ENCODE data around the gene UFL1.
"Not testable (repeated sequence)": the region's sequence is repeated elsewhere in the genome, so short reads cannot be mapped to it uniquely, and the experiment has no call there.

Gene UFL1
- total RNA-seq: 52.6 to 89.9 reads per million in 2 experiments

- peak; percentile 91 for DNase-seq (ENCODE audit: low read depth)
These were observed at the start of gene UFL1 for GRCh38 chr6:96521644-96522464. Gene UFL1, plus strand, starts transcription at chr6:96521806. Its CDS starts 68 bp downstream, at chr6:96521874.

GRCh38 chr6:96472291-96472690 lies 49.3 kb upstream of the UFL1 start:
- not testable (repeated sequence) for DNase-seq (ENCODE audit: low read depth)

GRCh38 chr6:96478695-96479094 lies 42.9 kb upstream of the UFL1 start:
- no peak for DNase-seq (ENCODE audit: low read depth)

- DNase-seq (ENCODE audit: low read depth): no peak
These were observed 29.7 kb upstream of the UFL1 start for GRCh38 chr6:96491926-96492325.

GRCh38 chr6:96499781-96500180 lies 21.8 kb upstream of the UFL1 start:
- DNase-seq (ENCODE audit: low read depth): peak; percentile 55

DNA sequence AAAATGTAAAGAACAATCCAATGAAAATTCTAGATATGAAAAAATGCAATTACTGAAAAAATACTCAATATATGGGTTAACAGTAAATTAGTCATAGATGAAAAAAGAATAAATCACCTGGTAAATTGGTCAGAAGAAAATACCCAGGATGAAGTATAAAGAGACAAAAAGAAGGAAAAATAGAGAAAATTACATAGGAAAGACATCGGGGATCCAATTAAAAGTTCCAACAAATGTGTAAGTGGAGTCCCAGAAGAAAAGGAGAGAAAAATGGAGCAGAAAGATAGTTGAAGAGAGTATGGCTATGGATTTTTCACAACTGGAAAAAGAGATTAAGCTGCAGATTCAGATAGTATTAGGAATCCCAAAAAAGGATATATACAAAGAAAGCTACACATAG lies 18.7 kb upstream of the UFL1 start:
- no peak for DNase-seq (ENCODE audit: low read depth)

DNA sequence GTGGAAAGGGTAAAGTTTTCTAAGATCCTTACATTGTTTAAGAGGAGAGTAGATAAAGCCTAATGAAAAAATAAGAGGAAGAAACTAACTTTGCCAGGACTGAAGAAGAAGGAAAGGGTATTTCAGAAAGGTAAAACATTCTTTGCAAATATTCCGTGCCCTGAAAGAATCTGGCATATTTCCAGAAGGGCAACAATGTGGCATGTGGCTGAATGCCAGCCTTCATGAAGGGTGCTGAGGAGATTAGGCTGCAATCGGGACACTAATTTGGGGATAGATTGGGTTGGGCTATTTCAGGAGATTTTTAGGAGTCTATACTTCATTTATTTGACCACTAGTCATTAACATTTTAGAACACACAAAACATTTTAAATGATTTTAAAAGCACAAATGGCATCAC lies 16.2 kb upstream of the UFL1 start:
- no peak for DNase-seq (ENCODE audit: low read depth)

DNA sequence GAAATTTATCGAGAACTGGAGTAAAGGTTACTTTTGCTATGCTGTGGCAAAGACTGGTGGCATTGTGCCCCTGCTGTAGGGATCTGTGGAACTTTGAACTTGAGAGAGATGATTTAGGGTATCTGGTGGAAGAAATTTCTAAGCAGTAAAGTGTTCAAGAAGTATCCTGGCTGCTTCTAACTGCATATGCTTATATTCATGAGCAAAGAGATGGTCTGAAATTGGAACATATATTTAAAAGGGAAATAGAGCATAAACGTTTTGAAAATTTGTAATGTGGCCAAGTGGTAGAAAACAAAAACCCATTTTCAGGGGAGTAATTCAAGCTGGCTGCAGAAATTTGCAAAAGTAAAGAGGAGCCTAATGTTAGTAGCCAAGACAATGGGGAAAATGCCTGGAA lies 12.3 kb upstream of the UFL1 start:
- no peak for DNase-seq (ENCODE audit: low read depth)

DNA sequence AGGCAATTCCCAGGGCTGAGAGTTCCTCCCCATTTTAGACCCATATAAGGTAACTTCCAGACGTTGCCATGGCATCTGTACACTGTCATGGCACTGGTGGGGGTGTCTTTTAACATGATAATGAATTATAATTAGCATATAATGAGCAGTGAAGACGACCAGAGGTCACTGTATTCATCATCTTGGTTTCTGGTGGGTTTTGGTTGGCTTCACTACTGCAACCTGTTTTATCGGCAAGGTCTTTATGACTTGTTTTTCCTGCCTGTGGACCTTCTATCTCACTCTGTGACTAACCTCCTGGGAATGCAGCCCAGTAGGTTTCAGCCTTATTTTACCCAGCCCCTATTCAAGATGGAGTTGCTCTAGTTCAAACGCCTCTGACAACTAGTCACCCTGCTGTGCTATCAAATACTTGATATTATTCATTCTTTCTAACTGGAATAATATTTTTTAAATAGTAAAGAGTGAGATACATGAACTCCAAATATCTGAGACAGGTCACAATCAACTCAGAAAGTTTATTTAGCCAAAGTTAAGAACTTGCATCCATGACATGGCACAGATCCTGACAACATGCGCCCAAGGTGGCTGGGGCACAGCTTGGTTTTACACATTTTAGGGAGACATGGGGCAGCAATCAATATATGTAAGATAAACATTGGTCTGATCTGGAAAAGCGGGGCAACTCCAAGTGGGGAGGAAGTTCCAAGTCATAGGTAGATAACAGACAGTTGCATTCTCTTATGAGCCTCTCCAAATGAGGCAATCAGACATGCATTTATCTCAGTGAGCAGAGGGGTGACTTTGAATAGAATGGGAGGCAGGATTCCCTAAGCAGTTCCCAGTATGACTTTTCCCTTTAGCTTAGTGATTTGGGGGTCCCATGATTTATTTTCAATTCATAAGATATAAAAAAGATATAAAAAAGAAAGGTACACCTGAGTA lies 1.2 kb upstream of the UFL1 start:
- no peak for DNase-seq (ENCODE audit: low read depth)

DNA sequence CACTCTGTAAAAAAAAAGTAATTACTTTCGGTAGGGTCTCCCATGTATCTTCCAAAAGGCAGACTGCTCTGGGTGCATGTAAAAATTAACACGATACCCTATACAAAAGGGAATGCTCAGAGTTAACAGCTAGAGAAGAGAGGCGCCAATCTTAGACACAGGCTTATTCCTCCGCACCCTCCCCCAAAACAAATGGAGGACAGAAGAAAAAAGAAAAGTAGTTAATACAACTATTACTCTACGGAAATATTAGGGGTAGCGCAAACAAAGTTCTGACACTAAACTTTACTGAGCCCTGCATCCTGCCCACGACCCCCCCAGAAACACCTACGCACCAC lies 331 bp upstream of the UFL1 start:
- DNase-seq (ENCODE audit: low read depth): no peak

- no peak for DNase-seq (ENCODE audit: low read depth)
These were observed 931 bp downstream of the UFL1 start for GRCh38 chr6:96522465-96523009.

DNA sequence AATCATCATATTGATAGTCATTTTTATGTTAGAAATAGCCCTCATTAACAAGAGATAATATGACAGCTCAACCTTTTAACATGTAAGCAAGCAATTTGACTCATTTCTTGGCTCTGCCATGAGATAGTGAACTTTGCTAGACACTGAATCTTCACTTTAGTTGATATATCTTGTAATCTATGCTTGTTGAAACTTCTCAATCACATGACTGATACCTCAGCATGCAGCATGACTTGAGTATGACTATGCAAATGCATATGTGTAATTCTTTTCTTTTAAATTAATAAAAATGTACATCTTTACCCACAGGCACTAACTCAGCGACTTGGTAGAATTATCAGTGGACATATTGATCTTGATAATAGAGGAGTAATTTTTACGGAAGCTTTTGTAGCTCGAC lies 6.6 kb downstream of the UFL1 start:
- DNase-seq (ENCODE audit: low read depth): no peak

- DNase-seq (ENCODE audit: low read depth): no peak
These were observed 10.8 kb downstream of the UFL1 start for GRCh38 chr6:96532399-96532798.

- DNase-seq (ENCODE audit: low read depth): no peak
These were observed 16.1 kb downstream of the UFL1 start for GRCh38 chr6:96537726-96538125.

- no peak for DNase-seq (ENCODE audit: low read depth)
These were observed 21.1 kb downstream of the UFL1 start for GRCh38 chr6:96542702-96543101.

- DNase-seq (ENCODE audit: low read depth): no peak
These were observed 24.3 kb downstream of the UFL1 start for GRCh38 chr6:96545882-96546281.

DNA sequence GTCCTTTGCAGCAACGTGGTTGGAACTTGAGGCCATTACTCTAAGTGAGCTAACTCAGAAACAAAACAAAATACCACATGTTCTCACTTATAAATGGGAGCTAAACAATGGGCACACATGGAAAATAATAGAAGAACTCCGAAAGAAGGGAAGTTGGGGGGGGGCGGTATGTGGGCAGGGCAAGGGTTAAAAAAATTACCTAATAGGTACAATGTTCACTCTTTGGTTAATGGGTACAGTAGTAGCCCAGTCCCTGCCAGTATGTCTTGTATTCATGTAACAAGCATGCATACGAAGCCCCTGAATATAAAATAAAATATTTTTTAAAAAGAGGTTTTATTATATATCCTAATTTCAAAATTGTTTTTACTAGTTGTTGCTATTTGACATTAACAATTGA lies 26.0 kb downstream of the UFL1 start:
- DNase-seq (ENCODE audit: low read depth): no peak

GRCh38 chr6:96554558-96554957 lies 33.0 kb downstream of the UFL1 start:
- no peak for DNase-seq (ENCODE audit: low read depth)

DNA sequence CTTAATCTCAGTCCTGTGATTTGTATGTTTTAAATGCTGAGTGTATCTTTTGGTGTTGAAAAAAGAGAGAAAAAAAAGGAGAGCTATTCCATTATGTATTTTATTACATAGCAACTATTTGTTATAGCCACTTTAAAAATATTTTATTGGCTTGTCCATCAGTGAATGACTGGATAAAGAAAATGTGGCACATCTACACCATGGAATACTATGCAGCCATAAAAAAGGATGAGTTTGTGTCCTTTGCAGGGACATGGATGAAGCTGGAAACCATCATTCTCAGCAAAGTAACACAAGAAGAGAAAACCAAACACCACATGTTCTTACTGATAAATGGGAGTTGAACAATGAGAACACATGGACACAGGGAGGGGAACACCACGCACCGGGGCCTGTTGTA lies 38.1 kb downstream of the UFL1 start:
- DNase-seq (ENCODE audit: low read depth): not testable (repeated sequence)

DNA sequence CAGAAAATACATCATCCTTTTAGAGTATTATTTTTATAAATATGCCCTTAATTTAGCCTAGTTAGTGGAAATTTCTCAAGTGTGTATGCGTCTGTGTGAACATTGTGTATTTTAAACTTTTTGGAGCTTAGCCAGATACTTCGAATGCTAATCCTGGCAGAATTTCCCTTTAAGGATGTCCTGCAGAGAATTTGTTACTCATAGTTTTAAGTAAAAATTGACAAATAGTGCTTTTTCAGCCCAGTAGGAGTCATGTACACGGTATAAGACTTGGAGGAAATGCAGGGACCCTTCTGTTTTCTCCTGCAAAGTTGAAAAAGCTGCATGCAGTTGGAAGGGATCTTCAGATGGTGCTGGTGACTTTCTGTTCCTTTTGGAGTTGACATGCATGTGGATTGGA lies 41.3 kb downstream of the UFL1 start, which contains the start of gene FHL5:
Gene FHL5 (plus strand): TSS at position 243 of the 400 bp plus-strand sequence. CDS start 40,486 bp downstream, outside the sequence.
- no peak for DNase-seq (ENCODE audit: low read depth)

DNA sequence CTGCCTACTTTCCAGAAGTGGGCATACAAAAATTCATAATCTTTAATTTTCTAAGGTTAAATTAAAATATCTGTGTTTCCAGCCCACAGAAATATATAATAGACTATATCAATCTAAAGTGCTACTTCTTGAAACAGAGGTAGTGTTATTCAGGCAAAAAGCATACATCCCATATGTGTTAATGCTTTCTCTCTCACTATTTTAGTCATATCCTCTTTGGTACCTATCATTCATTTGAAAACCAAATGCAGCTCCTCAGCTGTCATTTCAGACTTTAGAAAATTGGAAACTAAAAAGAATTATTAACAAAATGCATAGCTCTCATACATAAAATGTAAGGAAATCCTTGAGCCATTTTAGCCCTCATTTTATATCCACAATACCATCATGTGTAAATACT lies 42.2 kb downstream of the UFL1 start:
- DNase-seq (ENCODE audit: low read depth): no peak

DNA sequence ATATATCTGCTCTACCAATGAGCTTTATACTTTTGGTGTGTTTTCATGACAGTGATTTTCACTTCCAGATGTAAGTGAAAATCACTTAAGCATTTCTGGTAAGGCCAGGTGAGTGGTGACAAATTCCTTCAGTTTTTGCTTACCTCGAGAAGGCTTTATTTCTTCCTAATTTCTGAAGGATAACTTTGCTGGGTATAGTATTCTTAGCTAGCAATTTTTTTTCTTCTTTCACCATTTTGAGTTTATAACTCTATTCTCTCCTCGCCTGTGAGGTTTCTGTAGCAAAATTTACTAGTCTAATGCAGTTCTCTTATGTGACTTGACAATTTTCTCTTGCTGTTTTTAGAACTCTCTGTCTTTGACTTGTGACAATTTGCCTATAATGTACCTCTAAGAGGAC lies 48.4 kb downstream of the UFL1 start:
- DNase-seq (ENCODE audit: low read depth): no peak

DNA sequence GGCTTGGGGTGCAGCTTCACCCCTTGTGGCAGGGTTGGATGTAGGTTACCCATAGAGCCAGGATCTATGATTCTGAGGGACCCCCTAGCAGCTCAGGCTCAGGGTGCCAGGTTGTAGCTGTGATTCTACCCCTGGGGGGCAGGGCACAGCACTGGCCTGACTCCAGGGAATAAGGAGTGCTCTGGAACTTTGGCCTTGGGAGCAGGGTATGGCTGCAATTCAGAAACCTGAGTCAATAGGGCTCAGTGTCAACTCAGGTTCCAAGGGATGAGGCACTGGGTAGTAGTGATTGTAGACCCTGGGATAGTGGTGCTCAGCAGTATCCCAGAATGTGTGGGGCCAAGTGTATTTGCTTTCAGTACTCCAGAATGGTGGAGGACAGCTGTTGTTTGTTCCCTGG lies 49.9 kb downstream of the UFL1 start:
- DNase-seq (ENCODE audit: low read depth): no peak
